Thyroid gland (tissue), 4 donors: ENCODE measurements around the gene SPRY1. TPM values are rescaled to one million over a fixed set of nuclear protein-coding genes. Genes with fewer than 3 reads are reported as not detected.

Experiments
- DNase-seq, 2 donors: peaks; one replicate each; pipeline ENCODE4 v3.0.0-alpha.2; 2019
- H3K27ac ChIP-seq, 3 donors: fragments of 200-600 bp; sonication (generic); 1 replicate in 2 of 3; 2 replicates in 1 of 3; pipeline ENCODE4 v1.5.1; 2016 to 2019; ENCODE audit warnings: mild to moderate bottlenecking in 1 of 3, moderate library complexity in 1 of 3
- H3K27me3 ChIP-seq: fragments of 200-600 bp; sonication (generic); one replicate; pipeline ENCODE4 v1.5.1; 2019
- H3K36me3 ChIP-seq, 2 donors: fragments of 200-600 bp; sonication (generic); one replicate each; pipeline ENCODE4 v1.5.1; 2016 to 2019
- H3K4me1 ChIP-seq, 2 donors: fragments of 200-600 bp; sonication (generic); one replicate each; pipeline ENCODE4 v1.5.1; 2017 to 2019
- H3K4me3 ChIP-seq, 3 donors: fragments of 200-600 bp; sonication (generic); replicated peaks in 1 of 3; 1 replicate in 2 of 3; 2 replicates in 1 of 3; pipeline ENCODE4 v1.5.1; 2016; ENCODE audit warnings: mild to moderate bottlenecking in 1 of 3
- H3K9me3 ChIP-seq: fragments of 200-600 bp; sonication (generic); one replicate; pipeline ENCODE4 v1.5.1; 2017
- CTCF ChIP-seq, 6 experiments: fragments of 200-600 bp in 3 of 6; fragments of 450-650 bp in 3 of 6; sonication (generic) in 3 of 6; IDR thresholded peaks; one replicate each; pipeline ENCODE4 v1.5.1; 2016 to 2019; ENCODE audit warnings: antibody characterized with exemption in 6 of 6, mild to moderate bottlenecking in 2 of 6, inconsistent platforms in 1 of 6, moderate library complexity in 1 of 6
- POLR2A ChIP-seq, 2 donors: fragments of 450-650 bp; IDR thresholded peaks; one replicate each; pipeline ENCODE4 v1.6.1; 2017; ENCODE audit warnings: antibody characterized with exemption in 2 of 2, mild to moderate bottlenecking in 2 of 2, moderate library complexity in 1 of 2
- WGBS, 2 donors: methylation state at CpG; one replicate each; pipeline ENCODE4 v1.1.5; 2017; 5-methylcytosine and 5-hydroxymethylcytosine counted together
- intact Hi-C: fragments of 100-400 bp; cut with DNase I; formaldehyde crosslinking; loops from one replicate; pipeline ENCODE4 v1.15.1; 2023
- total RNA-seq, 4 donors: library from RNA; depleted of rRNA; stranded (reverse); fragments of >200 nt; gene quantifications; one replicate each; pipeline ENCODE4 v1.2.3, GENCODE V29; 2016

The SPRY1 gene
- total RNA-seq, 4 donors from 2014 or later, result 52.2 to 142 (median 100) TPM

- WGBS, 2 donors, result 87 to 91% methylated on average over 6 of the region's 6 CpGs
- Histone ChIP-seq H3K27ac (no peak overlapping the region), H3K9me3 (no peaks in the 10 kb centered on the region), H3K4me1 (peaks cover 10% of the 10 kb centered on the region in 2 donors), H3K36me3 (no peaks in the 10 kb centered on the region), H3K27me3 (no peaks in the 10 kb centered on the region), H3K4me3 (no peak overlapping the region)
- intact Hi-C loops, result no loop called here
- no peak for DNase-seq
- no peak for TF ChIP-seq POLR2A (IDR thresholded peaks at IDR 0.05)
- TF ChIP-seq CTCF (IDR thresholded peaks at IDR 0.05), result no peak
These were observed 24.8 kb downstream of the SPRY1 start for GRCh38 chr4:123421227-123421936.

- Histone ChIP-seq H3K27ac (no peak overlapping the region), H3K36me3 (no peaks in the 10 kb centered on the region), H3K4me3 (no peak overlapping the region), H3K27me3 (no peaks in the 10 kb centered on the region), H3K9me3 (no peaks in the 10 kb centered on the region), H3K4me1 (peaks cover 10% of the 10 kb centered on the region in 2 donors)
- 82 to 83% methylated on average over 9 of the region's 9 CpGs for WGBS, 2 donors
- DNase-seq, result no peak
- no peak for TF ChIP-seq CTCF (IDR thresholded peaks at IDR 0.05)
- TF ChIP-seq POLR2A (IDR thresholded peaks at IDR 0.05), result no peak
- intact Hi-C loops, result no loop called here
These were observed 25.6 kb downstream of the SPRY1 start for GRCh38 chr4:123421937-123422781.

GRCh38 chr4:123423819-123424218 lies 27.2 kb downstream of the SPRY1 start:
- WGBS, 2 donors, result 90 to 93% methylated on average over 5 of the region's 5 CpGs

GRCh38 chr4:123427951-123428350 lies 31.4 kb downstream of the SPRY1 start:
- H3K27ac ChIP-seq, result no peak overlapping the region
- WGBS, 2 donors, result 93 to 97% methylated on average over 3 of the region's 3 CpGs
- H3K36me3 ChIP-seq, result no peaks in the 10 kb centered on the region
- TF ChIP-seq POLR2A (IDR thresholded peaks at IDR 0.05) (no peak), CTCF (IDR thresholded peaks at IDR 0.05) (no peak)
- intact Hi-C loops, result no loop called here
- no peak for DNase-seq
- no peaks in the 10 kb centered on the region for H3K27me3 ChIP-seq
- H3K9me3 ChIP-seq, result no peaks in the 10 kb centered on the region
- no peak overlapping the region for H3K4me3 ChIP-seq
- no peaks in the 10 kb centered on the region for H3K4me1 ChIP-seq

More at GRCh38 chr4:123423819-123424218, 27.2 kb downstream of the SPRY1 start:
- intact Hi-C loops, result no loop called here
- Histone ChIP-seq H3K4me3 (no peak overlapping the region), H3K27me3 (no peaks in the 10 kb centered on the region), H3K4me1 (peaks cover 0 to 1% of the 10 kb centered on the region in 2 donors), H3K9me3 (no peaks in the 10 kb centered on the region), H3K36me3 (no peaks in the 10 kb centered on the region), H3K27ac (no peak overlapping the region)
- no peak for DNase-seq
- TF ChIP-seq CTCF (IDR thresholded peaks at IDR 0.05), result no peak
- no peak for TF ChIP-seq POLR2A (IDR thresholded peaks at IDR 0.05)

- Histone ChIP-seq H3K27me3 (no peaks in the 10 kb centered on the region), H3K4me3 (no peak overlapping the region)
These were observed 33.4 kb downstream of the SPRY1 start for GRCh38 chr4:123430031-123430430.

More at GRCh38 chr4:123430031-123430430, 33.4 kb downstream of the SPRY1 start:
- Histone ChIP-seq H3K36me3 (no peaks in the 10 kb centered on the region), H3K4me1 (peaks cover 0 to 3% of the 10 kb centered on the region in 2 donors), H3K27ac (no peak overlapping the region), H3K9me3 (no peaks in the 10 kb centered on the region)
- intact Hi-C loops, result no loop called here
- no peak for DNase-seq
- 95 to 100% methylated on average over 3 of the region's 3 CpGs for WGBS, 2 donors
- no peak for TF ChIP-seq POLR2A (IDR thresholded peaks at IDR 0.05)
- no peak for TF ChIP-seq CTCF (IDR thresholded peaks at IDR 0.05)
